SK-N-SH (cell line): ENCODE results near the gene PABPN1. TPM values are rescaled to one million over a fixed set of nuclear protein-coding genes. Genes with fewer than 3 reads are reported as not detected.

ENCODE experiments used
- CTCF ChIA-PET: fragments of 300-600, 350-600 bp; formaldehyde crosslinking; extraction: SDS; loops from one replicate; lab custom pipeline; 2021; lab: Yijun Ruan, JAX
- POLR2A ChIA-PET: fragments of 350-600 bp; sonication (Branson Sonifier 250); formaldehyde crosslinking; extraction: SDS; loops from one replicate; lab custom pipeline; 2020; ENCODE audit warnings: antibody characterized with exemption, inconsistent platforms; lab: Yijun Ruan, JAX
- DNase-seq: peaks from one replicate; pipeline ENCODE4 v3.0.0; 2012
- H2AFZ ChIP-seq: fragments of 200-600 bp; sonication (generic); 2 replicates; pipeline ENCODE4 v1.8.1; 2016; ENCODE audit warnings: antibody characterized with exemption, mild to moderate bottlenecking, low read depth
- H3F3A ChIP-seq: fragments of 200-600 bp; sonication (generic); replicated peaks from 2 replicates; pipeline ENCODE3; 2016; ENCODE audit warnings: antibody characterized with exemption, mild to moderate bottlenecking; ENCODE audit not compliant: insufficient read depth
- H3K27ac ChIP-seq, 2 experiments: fragments of 200-500 bp in 1 of 2; fragments of 200-600 bp in 1 of 2; sonication (Bioruptor generic) in 1 of 2; sonication (generic), shearing (Covaris generic) in 1 of 2; 2 replicates each; pipeline versions ENCODE4 v1.5.1 to v1.6.1; 2014 to 2016; ENCODE audit warnings: low read depth in 2 of 2, inconsistent platforms in 1 of 2, low read length in 1 of 2, mild to moderate bottlenecking in 1 of 2, mixed read lengths in 1 of 2
- H3K27me3 ChIP-seq: fragments of 200-600 bp; sonication (generic), shearing (Covaris generic); 2 replicates; pipeline ENCODE4 v1.6.1; 2016; ENCODE audit warnings: mixed run types; ENCODE audit not compliant: insufficient read depth
- H3K36me3 ChIP-seq, 2 experiments: fragments of 200-500 bp in 1 of 2; fragments of 200-600 bp in 1 of 2; sonication (Bioruptor generic) in 1 of 2; sonication (generic) in 1 of 2; replicated peaks in 1 of 2; 2 replicates each; pipeline versions ENCODE3 to v1.5.1; 2014 to 2016; ENCODE audit warnings: low read length in 1 of 2, mild to moderate bottlenecking in 1 of 2; ENCODE audit not compliant: insufficient read depth in 2 of 2, control insufficient read depth in 1 of 2
- H3K4me1 ChIP-seq, 2 experiments: fragments of 200-500 bp in 1 of 2; fragments of 200-600 bp in 1 of 2; sonication (Bioruptor generic) in 1 of 2; sonication (generic), shearing (Covaris generic) in 1 of 2; 2 replicates each; pipeline versions ENCODE4 v1.5.1 to v1.6.1; 2014 to 2016; ENCODE audit warnings: low read depth in 1 of 2, low read length in 1 of 2, mixed run types in 1 of 2; ENCODE audit not compliant: insufficient read depth in 2 of 2, control insufficient read depth in 1 of 2
- H3K4me2 ChIP-seq: fragments of 200-600 bp; sonication (generic), shearing (Covaris generic); 2 replicates; pipeline ENCODE4 v1.6.1; 2017; ENCODE audit warnings: mixed run types
- H3K4me3 ChIP-seq, 2 experiments: fragments of 200-500 bp in 1 of 2; fragments of 200-600 bp in 1 of 2; sonication (Bioruptor generic) in 1 of 2; sonication (generic), shearing (Covaris generic) in 1 of 2; 2 replicates each; pipeline versions ENCODE4 v1.5.1 to v1.8.1; 2014 to 2016; ENCODE audit warnings: low read depth in 2 of 2, inconsistent platforms in 1 of 2, low read length in 1 of 2, mild to moderate bottlenecking in 1 of 2, mixed read lengths in 1 of 2, moderate library complexity in 1 of 2
- H3K79me2 ChIP-seq: fragments of 200-600 bp; sonication (generic); 2 replicates; pipeline ENCODE4 v1.8.1; 2017; ENCODE audit warnings: mild to moderate bottlenecking; ENCODE audit not compliant: insufficient read depth
- H3K9ac ChIP-seq: fragments of 200-600 bp; sonication (generic); 2 replicates; pipeline ENCODE4 v1.6.1; 2017; ENCODE audit warnings: mixed run types
- H3K9me2 ChIP-seq: fragments of 200-600 bp; sonication (generic); 2 replicates; pipeline ENCODE4 v1.6.1; 2017; ENCODE audit warnings: mixed run types
- H3K9me3 ChIP-seq: fragments of 200-600 bp; sonication (generic); 2 replicates; pipeline ENCODE4 v1.6.1; 2017; ENCODE audit warnings: mixed run types, mild to moderate bottlenecking, moderate library complexity
- H4K20me1 ChIP-seq: fragments of 200-600 bp; sonication (generic); 2 replicates; pipeline ENCODE4 v1.6.1; 2017; ENCODE audit warnings: mild to moderate bottlenecking, mixed run types; ENCODE audit not compliant: insufficient read depth
- CHD2 ChIP-seq: fragments of 150-350 bp; IDR thresholded peaks from 2 replicates; pipeline ENCODE4 v1.6.1; 2018; ENCODE audit warnings: low read length; ENCODE audit not compliant: partially characterized antibody
- ELF1 ChIP-seq: IDR thresholded peaks from 2 replicates; pipeline ENCODE4 v1.4.0; 2012
- EZH2phosphoT487 ChIP-seq: fragments of 200-600 bp; sonication (generic); IDR thresholded peaks from 2 replicates; pipeline ENCODE4 v1.6.1; 2017; ENCODE audit warnings: low read depth, mixed run types, mild to moderate bottlenecking, antibody characterized with exemption, moderate library complexity, borderline replicate concordance
- GABPA ChIP-seq: IDR thresholded peaks from 2 replicates; pipeline ENCODE4 v1.4.0; 2012; ENCODE audit warnings: low read depth, mild to moderate bottlenecking
- GATA2 ChIP-seq: sonication (generic); formaldehyde crosslinking; IDR thresholded peaks from 2 replicates; pipeline ENCODE4 v1.5.0; 2020; ENCODE audit warnings: mild to moderate bottlenecking, missing genetic modification reagents
- JUND ChIP-seq: IDR thresholded peaks from 2 replicates; pipeline ENCODE4 v1.4.0; 2012
- MEF2A ChIP-seq: IDR thresholded peaks from 2 replicates; pipeline ENCODE4 v1.4.0; 2012; ENCODE audit warnings: low read depth, borderline replicate concordance
- NFIC ChIP-seq: IDR thresholded peaks from 2 replicates; pipeline ENCODE4 v1.4.0; 2012; ENCODE audit warnings: borderline replicate concordance
- NRF1 ChIP-seq: IDR thresholded peaks from 2 replicates; pipeline ENCODE4 v1.6.1; 2012; ENCODE audit warnings: low read depth, mild to moderate bottlenecking, low read length
- POLR2AphosphoS5 ChIP-seq: IDR thresholded peaks from 2 replicates; pipeline ENCODE4 v1.6.1; 2012; ENCODE audit warnings: low read depth, low read length
- RCOR1 ChIP-seq: fragments of 150-350 bp; IDR thresholded peaks from 2 replicates; pipeline ENCODE4 v1.6.1; 2017; ENCODE audit warnings: antibody characterized with exemption, low read length
- RFX5 ChIP-seq: IDR thresholded peaks from 2 replicates; pipeline ENCODE4 v1.6.1; 2012; ENCODE audit warnings: mild to moderate bottlenecking, improper control_type of control experiment, low read length
- RXRA ChIP-seq: IDR thresholded peaks from 2 replicates; pipeline ENCODE4 v1.4.0; 2012; ENCODE audit warnings: low read depth, mild to moderate bottlenecking, borderline replicate concordance
- SIN3A ChIP-seq: IDR thresholded peaks from 2 replicates; pipeline ENCODE4 v1.6.1; 2012; ENCODE audit warnings: low read depth, mild to moderate bottlenecking, low read length, moderate library complexity, borderline replicate concordance
- SMC3 ChIP-seq: IDR thresholded peaks from 2 replicates; pipeline ENCODE4 v1.6.1; 2012; ENCODE audit warnings: low read depth, low read length, improper control_type of control experiment
- TAF1 ChIP-seq: IDR thresholded peaks from 2 replicates; pipeline ENCODE4 v1.6.1; 2012; ENCODE audit warnings: low read depth, mild to moderate bottlenecking, low read length, moderate library complexity, borderline replicate concordance
- TEAD4 ChIP-seq: IDR thresholded peaks from 2 replicates; pipeline ENCODE4 v1.4.0; 2012; ENCODE audit warnings: mild to moderate bottlenecking, borderline replicate concordance; ENCODE audit not compliant: insufficient read depth
- YY1 ChIP-seq: IDR thresholded peaks from 2 replicates; pipeline ENCODE4 v1.4.0; 2012; ENCODE audit warnings: low read depth, mild to moderate bottlenecking
- WGBS: methylation state at CpG from one replicate; pipeline ENCODE4 v1.1.6; 2017; ENCODE audit warnings: low lambda C conversion rate; 5-methylcytosine and 5-hydroxymethylcytosine counted together
- polyA plus RNA-seq, 3 experiments: library from polyadenylated mRNA; depleted of rRNA; stranded (reverse); fragments of >200 nt; gene quantifications; 2 replicates each; pipeline ENCODE4 v1.2.3, GENCODE V29; 2012
- TF ChIP-seq, protein P1 (sequence below): fragments of 200-600 bp; sonication (generic); IDR thresholded peaks from 2 replicates; pipeline ENCODE4 v1.6.1; 2017; ENCODE audit warnings: antibody characterized with exemption, mild to moderate bottlenecking, moderate library complexity
- TF ChIP-seq, protein P2 (sequence below): IDR thresholded peaks from 2 replicates; pipeline ENCODE4 v1.4.0; 2012; ENCODE audit warnings: low read depth, borderline replicate concordance
- TF ChIP-seq, protein P3 (sequence below): IDR thresholded peaks from 2 replicates; pipeline ENCODE4 v1.4.0; 2012; ENCODE audit warnings: low read depth, borderline replicate concordance
- TF ChIP-seq, protein P4 (sequence below): fragments of 150-350 bp; IDR thresholded peaks from 2 replicates; pipeline ENCODE4 v1.6.1; 2016; ENCODE audit warnings: mild to moderate bottlenecking, low read depth, low read length
- TF ChIP-seq, protein P5 (sequence below): IDR thresholded peaks from 2 replicates; pipeline ENCODE4; 2012

Gene PABPN1, protein sequence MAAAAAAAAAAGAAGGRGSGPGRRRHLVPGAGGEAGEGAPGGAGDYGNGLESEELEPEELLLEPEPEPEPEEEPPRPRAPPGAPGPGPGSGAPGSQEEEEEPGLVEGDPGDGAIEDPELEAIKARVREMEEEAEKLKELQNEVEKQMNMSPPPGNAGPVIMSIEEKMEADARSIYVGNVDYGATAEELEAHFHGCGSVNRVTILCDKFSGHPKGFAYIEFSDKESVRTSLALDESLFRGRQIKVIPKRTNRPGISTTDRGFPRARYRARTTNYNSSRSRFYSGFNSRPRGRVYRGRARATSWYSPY
- polyA plus RNA-seq (2012; rRNA removed): 266 and 444 TPM in 2 replicates
- 167 and 172 TPM in 2 replicates for polyA plus RNA-seq (2012; cell fraction: cytosol; rRNA removed)
- polyA plus RNA-seq (2012; cell fraction: nucleus; rRNA removed): 987 and 2,028 TPM in 2 replicates

DNA sequence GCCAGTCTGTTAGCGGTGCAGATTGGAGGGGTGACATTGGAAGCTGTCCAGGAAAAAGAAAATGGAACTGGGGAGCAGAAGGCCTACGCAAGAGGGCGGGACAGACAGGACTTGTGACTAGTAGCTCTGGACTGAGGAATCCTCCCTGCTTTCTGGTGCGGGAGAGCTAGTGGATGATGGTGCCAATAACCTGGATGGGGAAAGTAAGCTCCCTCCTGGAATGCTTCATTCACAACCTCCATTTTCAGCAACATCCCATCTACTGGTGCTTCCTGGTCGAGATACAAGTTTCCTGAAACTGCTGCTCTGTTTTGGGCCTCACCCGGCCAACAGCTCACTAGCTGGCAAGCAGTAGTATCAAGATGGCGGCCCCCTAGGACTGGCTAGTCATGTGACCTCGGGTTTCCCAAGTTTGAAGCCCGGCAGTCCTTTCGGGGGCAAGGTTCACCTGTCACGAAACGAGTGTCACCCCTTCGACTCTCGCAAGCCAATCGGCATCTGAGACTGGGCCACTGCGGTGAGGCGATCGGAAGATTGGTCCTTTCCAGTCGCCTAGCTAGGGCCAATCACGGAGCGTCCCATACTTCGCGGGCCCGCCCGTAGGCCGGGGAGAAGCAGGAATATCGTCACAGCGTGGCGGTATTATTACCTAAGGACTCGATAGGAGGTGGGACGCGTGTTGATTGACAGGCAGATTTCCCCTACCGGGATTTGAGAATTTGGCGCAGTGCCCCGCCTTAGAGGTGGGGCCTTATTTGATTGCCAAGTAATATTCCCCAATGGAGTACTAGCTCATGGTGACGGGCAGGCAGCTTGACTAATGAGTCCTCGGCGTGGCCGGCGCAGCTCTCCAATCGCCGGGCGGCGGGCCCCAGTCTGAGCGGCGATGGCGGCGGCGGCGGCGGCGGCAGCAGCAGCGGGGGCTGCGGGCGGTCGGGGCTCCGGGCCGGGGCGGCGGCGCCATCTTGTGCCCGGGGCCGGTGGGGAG is at the start of gene PABPN1:
Gene PABPN1 (plus strand): TSS at position 874 of the 988 bp plus-strand sequence. CDS start 13 bp downstream, at position 887.
- H3K9me2 ChIP-seq: no peaks in the 10 kb centered on the region
- peak within 1 kb of the TSS; percentile 88 to 93 for H3K27ac ChIP-seq
- CTCF ChIA-PET: interaction anchor here (0.6 to 13.2 kb wide), 16 partner anchors 10 to 239 kb away, joined by 3 to 179 read pairs (median 3); partner anchors contain the start of genes BCL2L2, CMTM5, HOMEZ and NGDN
- H3F3A ChIP-seq: peaks cover 40% of the 10 kb centered on the region
- H3K4me1 ChIP-seq: peaks cover 13 to 19% of the 10 kb centered on the region in 2 experiments; a peak in 3 of 4 replicates
- peak within 1 kb of the TSS; percentile 94 for H3K4me2 ChIP-seq
- POLR2A ChIA-PET: interaction anchor here (0.7 to 3.5 kb wide), 12 partner anchors 10 to 794 kb away, joined by 3 to 34 read pairs (median 4); partner anchors contain the start of genes ACIN1, BCL2L2, C14orf119 and DCAF11
- no peaks in the 10 kb centered on the region for H3K9me3 ChIP-seq
- DNase-seq: peak; percentile 94
- peaks cover 64% of the 10 kb centered on the region for H3K79me2 ChIP-seq
- H3K4me3 ChIP-seq: peak within 1 kb of the TSS; percentile 84 to 92
- no peaks in the 10 kb centered on the region for H3K27me3 ChIP-seq
- peaks cover 39 to 56% of the 10 kb centered on the region in 2 experiments for H3K36me3 ChIP-seq
- H2AFZ ChIP-seq: peak within 1 kb of the TSS; percentile 74
- no peaks in the 10 kb centered on the region for H4K20me1 ChIP-seq
- peak within 1 kb of the TSS; percentile 97 for H3K9ac ChIP-seq
- 22% methylated on average over 18 of the region's 63 CpGs for WGBS
- peak; percentile 61 for TF ChIP-seq TAF1
- TF ChIP-seq GABPA: peak; percentile 73
- TF ChIP-seq JUND: peak; percentile 27; the same call in 1 of the 2 replicates
- no peak for TF ChIP-seq ELF1
- TF ChIP-seq SIN3A: peak; percentile 50; the same call in 1 of the 2 replicates
- TF ChIP-seq POLR2AphosphoS5: peak; percentile 74
- TF ChIP-seq, protein P1, sequence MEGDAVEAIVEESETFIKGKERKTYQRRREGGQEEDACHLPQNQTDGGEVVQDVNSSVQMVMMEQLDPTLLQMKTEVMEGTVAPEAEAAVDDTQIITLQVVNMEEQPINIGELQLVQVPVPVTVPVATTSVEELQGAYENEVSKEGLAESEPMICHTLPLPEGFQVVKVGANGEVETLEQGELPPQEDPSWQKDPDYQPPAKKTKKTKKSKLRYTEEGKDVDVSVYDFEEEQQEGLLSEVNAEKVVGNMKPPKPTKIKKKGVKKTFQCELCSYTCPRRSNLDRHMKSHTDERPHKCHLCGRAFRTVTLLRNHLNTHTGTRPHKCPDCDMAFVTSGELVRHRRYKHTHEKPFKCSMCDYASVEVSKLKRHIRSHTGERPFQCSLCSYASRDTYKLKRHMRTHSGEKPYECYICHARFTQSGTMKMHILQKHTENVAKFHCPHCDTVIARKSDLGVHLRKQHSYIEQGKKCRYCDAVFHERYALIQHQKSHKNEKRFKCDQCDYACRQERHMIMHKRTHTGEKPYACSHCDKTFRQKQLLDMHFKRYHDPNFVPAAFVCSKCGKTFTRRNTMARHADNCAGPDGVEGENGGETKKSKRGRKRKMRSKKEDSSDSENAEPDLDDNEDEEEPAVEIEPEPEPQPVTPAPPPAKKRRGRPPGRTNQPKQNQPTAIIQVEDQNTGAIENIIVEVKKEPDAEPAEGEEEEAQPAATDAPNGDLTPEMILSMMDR: no peak
- TF ChIP-seq YY1: peak; percentile 94
- TF ChIP-seq RFX5: peak; percentile 75
- TF ChIP-seq, protein P2, sequence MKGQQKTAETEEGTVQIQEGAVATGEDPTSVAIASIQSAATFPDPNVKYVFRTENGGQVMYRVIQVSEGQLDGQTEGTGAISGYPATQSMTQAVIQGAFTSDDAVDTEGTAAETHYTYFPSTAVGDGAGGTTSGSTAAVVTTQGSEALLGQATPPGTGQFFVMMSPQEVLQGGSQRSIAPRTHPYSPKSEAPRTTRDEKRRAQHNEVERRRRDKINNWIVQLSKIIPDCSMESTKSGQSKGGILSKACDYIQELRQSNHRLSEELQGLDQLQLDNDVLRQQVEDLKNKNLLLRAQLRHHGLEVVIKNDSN: peak; percentile 94
- no peak for TF ChIP-seq TEAD4
- TF ChIP-seq, protein P3, sequence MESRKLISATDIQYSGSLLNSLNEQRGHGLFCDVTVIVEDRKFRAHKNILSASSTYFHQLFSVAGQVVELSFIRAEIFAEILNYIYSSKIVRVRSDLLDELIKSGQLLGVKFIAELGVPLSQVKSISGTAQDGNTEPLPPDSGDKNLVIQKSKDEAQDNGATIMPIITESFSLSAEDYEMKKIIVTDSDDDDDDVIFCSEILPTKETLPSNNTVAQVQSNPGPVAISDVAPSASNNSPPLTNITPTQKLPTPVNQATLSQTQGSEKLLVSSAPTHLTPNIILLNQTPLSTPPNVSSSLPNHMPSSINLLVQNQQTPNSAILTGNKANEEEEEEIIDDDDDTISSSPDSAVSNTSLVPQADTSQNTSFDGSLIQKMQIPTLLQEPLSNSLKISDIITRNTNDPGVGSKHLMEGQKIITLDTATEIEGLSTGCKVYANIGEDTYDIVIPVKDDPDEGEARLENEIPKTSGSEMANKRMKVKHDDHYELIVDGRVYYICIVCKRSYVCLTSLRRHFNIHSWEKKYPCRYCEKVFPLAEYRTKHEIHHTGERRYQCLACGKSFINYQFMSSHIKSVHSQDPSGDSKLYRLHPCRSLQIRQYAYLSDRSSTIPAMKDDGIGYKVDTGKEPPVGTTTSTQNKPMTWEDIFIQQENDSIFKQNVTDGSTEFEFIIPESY: peak; percentile 80; the same call in 1 of the 2 replicates
- TF ChIP-seq, protein P4, sequence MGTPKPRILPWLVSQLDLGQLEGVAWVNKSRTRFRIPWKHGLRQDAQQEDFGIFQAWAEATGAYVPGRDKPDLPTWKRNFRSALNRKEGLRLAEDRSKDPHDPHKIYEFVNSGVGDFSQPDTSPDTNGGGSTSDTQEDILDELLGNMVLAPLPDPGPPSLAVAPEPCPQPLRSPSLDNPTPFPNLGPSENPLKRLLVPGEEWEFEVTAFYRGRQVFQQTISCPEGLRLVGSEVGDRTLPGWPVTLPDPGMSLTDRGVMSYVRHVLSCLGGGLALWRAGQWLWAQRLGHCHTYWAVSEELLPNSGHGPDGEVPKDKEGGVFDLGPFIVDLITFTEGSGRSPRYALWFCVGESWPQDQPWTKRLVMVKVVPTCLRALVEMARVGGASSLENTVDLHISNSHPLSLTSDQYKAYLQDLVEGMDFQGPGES: peak; percentile 96
- no peak for TF ChIP-seq MEF2A
- peak; percentile 4; the same call in 1 of the 2 replicates for TF ChIP-seq NRF1
- TF ChIP-seq, protein P5, sequence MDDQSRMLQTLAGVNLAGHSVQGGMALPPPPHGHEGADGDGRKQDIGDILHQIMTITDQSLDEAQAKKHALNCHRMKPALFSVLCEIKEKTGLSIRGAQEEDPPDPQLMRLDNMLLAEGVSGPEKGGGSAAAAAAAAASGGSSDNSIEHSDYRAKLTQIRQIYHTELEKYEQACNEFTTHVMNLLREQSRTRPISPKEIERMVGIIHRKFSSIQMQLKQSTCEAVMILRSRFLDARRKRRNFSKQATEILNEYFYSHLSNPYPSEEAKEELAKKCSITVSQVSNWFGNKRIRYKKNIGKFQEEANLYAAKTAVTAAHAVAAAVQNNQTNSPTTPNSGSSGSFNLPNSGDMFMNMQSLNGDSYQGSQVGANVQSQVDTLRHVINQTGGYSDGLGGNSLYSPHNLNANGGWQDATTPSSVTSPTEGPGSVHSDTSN: peak; percentile 99
- no peak; the same call in 1 of the 2 replicates for TF ChIP-seq NFIC
- no peak for TF ChIP-seq SMC3
- TF ChIP-seq RCOR1: no peak
- no peak for TF ChIP-seq GATA2 (CRISPR knock-in tag)
- no peak for TF ChIP-seq EZH2phosphoT487
- TF ChIP-seq RXRA: no peak; the same call in 1 of the 2 replicates
- peak; percentile 96 for TF ChIP-seq CHD2
